Upper lobe of right lung (tissue), 1 donor: Measurements from ENCODE around the gene AKAP8L. TPM values are rescaled to one million over a fixed set of nuclear protein-coding genes. Genes with fewer than 3 reads are reported as not detected.

Experiments
- ATAC-seq: fragments of 200-7000 bp; cut with Tn5 transposase; one replicate; pipeline ENCODE4 v1.9.1; 2020; ENCODE audit warnings: mild to moderate bottlenecking, moderate library complexity
- DNase-seq: peaks from one replicate; pipeline ENCODE4 v3.0.0-alpha.2; 2020
- H3K27ac ChIP-seq: fragments of 200-600 bp; one replicate; pipeline ENCODE4 v1.8.0; 2022
- H3K27me3 ChIP-seq: fragments of 200-600 bp; one replicate; pipeline ENCODE4 v1.8.0; 2022; ENCODE audit warnings: mild to moderate bottlenecking
- H3K36me3 ChIP-seq: fragments of 200-600 bp; one replicate; pipeline ENCODE4 v1.8.0; 2022
- H3K4me1 ChIP-seq: fragments of 200-600 bp; one replicate; pipeline ENCODE4 v1.8.0; 2022
- H3K4me3 ChIP-seq: fragments of 200-600 bp; one replicate; pipeline ENCODE4 v1.8.0; 2022; ENCODE audit warnings: mild to moderate bottlenecking
- H3K9me3 ChIP-seq: fragments of 200-600 bp; one replicate; pipeline ENCODE4 v1.8.0; 2022
- intact Hi-C: fragments of 100-400 bp; cut with DNase I; formaldehyde crosslinking; loops from one replicate; pipeline ENCODE4 v1.11.0; 2022
- total RNA-seq: library from RNA; stranded (reverse); fragmentation: NEBNext Ultra II Directional; extraction: Animal tissue kit (Norgen Biotek cat#: 25700); gene quantifications from one replicate; pipeline ENCODE4 v1.2.1, GENCODE V29; 2021
- TF ChIP-seq, protein P1 (sequence below): fragments of 200-600 bp; IDR thresholded peaks from one replicate; pipeline ENCODE4 v1.8.0; 2022; ENCODE audit warnings: antibody characterized with exemption
- donor health status: DM: no; HTN: yes; CAD: no; lungs with severe emphysema.

The AKAP8L gene
- total RNA-seq, 1 donor from 2014 or later = 95.5 TPM

- H3K9me3 ChIP-seq = no peaks in the 10 kb centered on the region
- peaks cover 82% of the 10 kb centered on the region for H3K36me3 ChIP-seq
- TF ChIP-seq, protein P1, sequence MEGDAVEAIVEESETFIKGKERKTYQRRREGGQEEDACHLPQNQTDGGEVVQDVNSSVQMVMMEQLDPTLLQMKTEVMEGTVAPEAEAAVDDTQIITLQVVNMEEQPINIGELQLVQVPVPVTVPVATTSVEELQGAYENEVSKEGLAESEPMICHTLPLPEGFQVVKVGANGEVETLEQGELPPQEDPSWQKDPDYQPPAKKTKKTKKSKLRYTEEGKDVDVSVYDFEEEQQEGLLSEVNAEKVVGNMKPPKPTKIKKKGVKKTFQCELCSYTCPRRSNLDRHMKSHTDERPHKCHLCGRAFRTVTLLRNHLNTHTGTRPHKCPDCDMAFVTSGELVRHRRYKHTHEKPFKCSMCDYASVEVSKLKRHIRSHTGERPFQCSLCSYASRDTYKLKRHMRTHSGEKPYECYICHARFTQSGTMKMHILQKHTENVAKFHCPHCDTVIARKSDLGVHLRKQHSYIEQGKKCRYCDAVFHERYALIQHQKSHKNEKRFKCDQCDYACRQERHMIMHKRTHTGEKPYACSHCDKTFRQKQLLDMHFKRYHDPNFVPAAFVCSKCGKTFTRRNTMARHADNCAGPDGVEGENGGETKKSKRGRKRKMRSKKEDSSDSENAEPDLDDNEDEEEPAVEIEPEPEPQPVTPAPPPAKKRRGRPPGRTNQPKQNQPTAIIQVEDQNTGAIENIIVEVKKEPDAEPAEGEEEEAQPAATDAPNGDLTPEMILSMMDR = no peak
- H3K27me3 ChIP-seq = no peaks in the 10 kb centered on the region
- peaks cover 18% of the 10 kb centered on the region for H3K4me1 ChIP-seq
- DNase-seq (no peak), ATAC-seq (no peak)
- H3K27ac ChIP-seq = no peak overlapping the region
- no peak overlapping the region for H3K4me3 ChIP-seq
- intact Hi-C loops = no loop called here
These were observed 18.0 kb downstream of the AKAP8L start for GRCh38 chr19:15400521-15401396.

DNA sequence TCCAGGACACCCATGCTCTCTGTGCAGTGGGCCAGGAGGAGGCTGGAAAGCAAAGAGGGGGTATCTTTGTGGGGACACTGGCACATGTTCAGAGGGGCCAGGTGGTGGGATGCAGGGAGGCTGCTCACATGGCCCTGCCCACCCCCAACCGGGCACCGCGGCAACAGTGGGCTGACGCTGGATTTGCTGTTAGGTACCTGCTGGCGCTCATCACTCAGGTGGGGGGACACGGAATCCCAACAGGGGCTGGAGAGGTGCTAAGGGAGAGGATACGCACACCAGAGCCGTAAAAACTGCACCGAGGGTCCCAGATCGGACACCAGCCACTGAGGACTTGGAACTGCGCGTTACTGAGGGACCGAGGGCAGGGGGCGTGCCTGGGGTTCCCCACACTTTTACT, 19.2 kb downstream of the AKAP8L start:
- H3K36me3 ChIP-seq = peaks cover 84% of the 10 kb centered on the region
- TF ChIP-seq, protein P1 = no peak
- H3K4me1 ChIP-seq = peaks cover 11% of the 10 kb centered on the region

DNA sequence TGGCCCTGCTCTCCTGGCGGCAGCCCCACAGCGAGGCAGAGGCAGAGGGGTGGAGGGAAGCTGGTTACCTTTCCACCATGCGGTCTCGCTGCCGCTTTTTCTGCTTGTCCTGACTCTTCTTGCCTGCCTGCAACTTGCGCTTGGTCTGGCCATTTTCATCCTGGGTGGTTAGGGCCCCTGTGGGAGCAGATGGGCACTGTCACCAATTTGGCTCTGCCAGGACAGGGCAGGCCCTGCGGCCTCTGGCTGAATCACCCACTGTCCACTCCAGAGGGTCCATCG, 19.6 kb downstream of the AKAP8L start:
- peaks cover 89% of the 10 kb centered on the region for H3K36me3 ChIP-seq
- no peak for DNase-seq

More for the DNA sequence above, 19.2 kb downstream of the AKAP8L start:
- no peaks in the 10 kb centered on the region for H3K27me3 ChIP-seq
- intact Hi-C loops = no loop called here
- H3K27ac ChIP-seq = no peak overlapping the region
- H3K9me3 ChIP-seq = no peaks in the 10 kb centered on the region
- DNase-seq (no peak), ATAC-seq (no peak)
- no peak overlapping the region for H3K4me3 ChIP-seq

DNA sequence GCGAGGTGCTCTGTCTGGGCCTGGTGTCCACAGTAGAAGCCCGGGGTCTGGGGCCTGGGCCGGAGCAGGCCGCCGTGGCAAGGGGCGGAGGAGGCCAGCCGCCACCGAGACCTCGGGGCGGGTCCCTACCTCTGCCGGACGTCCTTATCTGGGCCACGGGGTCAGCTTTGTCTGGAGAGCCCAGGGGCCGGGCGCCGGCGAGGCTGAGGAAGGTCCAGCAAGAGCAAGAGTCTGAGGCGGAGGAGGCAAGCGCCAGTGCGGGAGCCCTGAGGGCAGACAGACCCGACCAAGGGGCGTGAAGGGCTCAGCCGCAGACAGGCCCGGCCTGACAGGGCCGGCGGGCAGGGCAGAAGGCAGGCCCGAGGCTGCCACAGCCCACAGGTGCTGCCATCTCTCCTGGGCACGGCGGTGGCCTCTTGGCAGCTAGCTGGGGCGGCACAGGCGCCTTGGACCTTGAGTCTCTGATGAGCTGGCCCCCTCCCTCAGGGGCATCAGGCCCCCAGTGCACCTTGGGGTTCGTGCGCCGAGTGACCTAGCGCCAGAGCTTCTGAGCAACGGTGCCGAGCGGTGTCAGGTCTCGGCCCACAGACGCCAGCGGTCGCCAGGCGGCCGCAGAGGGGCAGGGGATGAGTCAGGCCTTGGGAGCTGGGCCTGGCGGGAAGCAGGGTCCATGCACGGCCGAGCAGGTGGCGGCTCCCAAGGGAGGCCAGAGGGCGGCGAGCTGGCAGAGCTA, 20.1 kb downstream of the AKAP8L start:
- ATAC-seq = no peak
- peaks cover 93% of the 10 kb centered on the region for H3K36me3 ChIP-seq

More for the DNA sequence above, 19.6 kb downstream of the AKAP8L start:
- no peak overlapping the region for H3K4me3 ChIP-seq
- H3K9me3 ChIP-seq = no peaks in the 10 kb centered on the region
- TF ChIP-seq, protein P1 = no peak
- ATAC-seq = no peak
- H3K4me1 ChIP-seq = peaks cover 6% of the 10 kb centered on the region
- H3K27ac ChIP-seq = no peak overlapping the region
- no peaks in the 10 kb centered on the region for H3K27me3 ChIP-seq
- intact Hi-C loops = no loop called here

DNA sequence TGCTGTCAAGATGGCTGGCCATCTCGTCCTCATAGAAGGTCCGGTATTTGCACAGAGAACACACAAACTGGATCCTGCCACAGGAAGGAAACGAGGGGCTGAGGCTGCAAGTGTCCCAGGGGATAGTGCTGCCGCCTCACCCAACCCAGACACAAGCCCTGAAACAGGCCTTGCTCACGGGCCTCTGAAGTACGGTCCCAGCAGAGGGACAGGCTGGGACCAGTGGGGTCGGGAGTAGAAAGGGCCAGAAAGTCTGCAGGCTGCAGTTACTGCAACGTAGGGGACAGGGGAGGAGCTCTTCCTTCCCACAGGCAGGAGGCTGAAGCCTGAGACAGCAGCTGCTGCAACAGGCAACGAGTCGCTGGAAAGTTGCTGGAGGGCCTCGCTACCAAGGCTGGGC, 21.0 kb downstream of the AKAP8L start:
- no peak for DNase-seq
- Histone ChIP-seq H3K27ac (no peak overlapping the region), H3K36me3 (peaks cover 89% of the 10 kb centered on the region), H3K4me3 (no peak overlapping the region), H3K4me1 (no peaks in the 10 kb centered on the region), H3K9me3 (no peaks in the 10 kb centered on the region), H3K27me3 (no peaks in the 10 kb centered on the region)
- intact Hi-C loops = no loop called here
- ATAC-seq = no peak
- TF ChIP-seq, protein P1 = no peak

More for the DNA sequence above, 20.1 kb downstream of the AKAP8L start:
- no peak for DNase-seq
- no peaks in the 10 kb centered on the region for H3K27me3 ChIP-seq
- intact Hi-C loops = no loop called here
- no peak overlapping the region for H3K27ac ChIP-seq
- TF ChIP-seq, protein P1 = no peak
- H3K4me3 ChIP-seq = no peak overlapping the region
- peaks cover 1% of the 10 kb centered on the region for H3K4me1 ChIP-seq
- no peaks in the 10 kb centered on the region for H3K9me3 ChIP-seq
